GM10266 (cell line): ENCODE measurements around the gene ACOX2.

Experiments
- DNase-seq: peaks from one replicate; pipeline ENCODE4 v3.0.0; 2012; ENCODE audit errors: extremely low spot score
- CTCF ChIP-seq: IDR thresholded peaks from 2 replicates; pipeline ENCODE4 v1.5.1; 2012; ENCODE audit warnings: mild to moderate bottlenecking, low read depth; ENCODE audit not compliant: control insufficient read depth, insufficient read depth; ENCODE audit errors: missing control alignments

Gene ACOX2

DNA sequence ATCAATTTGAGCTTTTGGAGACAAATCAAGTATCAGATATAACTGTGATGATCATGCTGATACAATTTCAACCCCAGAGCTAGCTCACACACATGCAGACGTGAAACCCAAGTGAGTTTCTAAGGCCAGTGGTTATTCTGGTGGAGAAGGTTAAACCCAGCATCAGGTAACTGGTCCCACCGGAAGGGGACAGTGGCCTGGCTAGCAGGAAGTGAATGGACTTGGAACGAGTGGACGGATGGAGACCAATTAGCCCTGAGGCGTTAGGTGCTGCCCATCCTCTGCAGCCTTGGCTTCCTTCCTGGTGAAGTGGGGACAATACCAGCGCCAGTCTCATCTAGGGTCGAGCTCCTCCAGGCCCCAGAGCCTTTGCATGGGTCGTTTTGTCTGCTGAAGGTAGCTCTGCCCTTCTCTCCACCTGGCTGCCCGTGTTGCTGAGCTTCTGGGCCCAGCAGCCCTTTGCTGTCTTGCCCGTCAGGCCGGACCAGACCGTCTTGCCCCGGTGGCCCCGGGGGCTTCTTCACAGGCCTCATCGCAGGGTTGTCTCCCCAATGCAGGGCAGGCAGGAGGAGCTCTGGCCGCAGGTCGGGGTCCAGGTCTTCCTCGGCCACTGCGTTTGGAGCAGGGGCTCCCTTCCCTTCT is 46.0 kb downstream of the ACOX2 start:
- TF ChIP-seq CTCF = no peak
- DNase-seq = no peak

- TF ChIP-seq CTCF = no peak
Observed at GRCh38 chr3:58488967-58489366, 48.0 kb downstream of the ACOX2 start.

GRCh38 chr3:58487140-58487886 is 49.7 kb downstream of the ACOX2 start:
- DNase-seq = no peak
- no peak for TF ChIP-seq CTCF

More at GRCh38 chr3:58488967-58489366, 48.0 kb downstream of the ACOX2 start:
- DNase-seq = no peak

- TF ChIP-seq CTCF = no peak
Observed at GRCh38 chr3:58485801-58486435, 51.1 kb downstream of the ACOX2 start.

DNA sequence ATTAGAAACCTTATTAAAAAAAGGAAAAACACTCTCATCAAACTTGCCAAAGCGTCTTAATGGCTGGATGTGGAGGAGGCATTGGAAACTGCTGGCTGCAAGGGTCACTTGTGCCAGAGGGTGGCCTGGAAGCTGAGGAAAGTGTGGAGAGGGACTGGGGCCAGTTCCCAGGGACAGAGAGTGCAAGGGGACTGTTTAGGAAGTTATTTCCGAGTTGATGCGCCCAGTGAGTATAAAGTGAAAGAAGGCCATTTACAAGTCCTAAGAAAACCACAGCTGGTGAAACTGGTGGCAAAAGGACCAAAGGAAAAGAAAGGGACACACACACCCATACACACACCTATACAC is 52.3 kb downstream of the ACOX2 start:
- TF ChIP-seq CTCF = no peak
- DNase-seq = no peak

More at GRCh38 chr3:58485801-58486435, 51.1 kb downstream of the ACOX2 start:
- DNase-seq = no peak

GRCh38 chr3:58484045-58484721 is 52.8 kb downstream of the ACOX2 start:
- DNase-seq = no peak
- no peak for TF ChIP-seq CTCF
